ENCODE results near the gene ABCD3. TPM values are rescaled to one million over a fixed set of nuclear protein-coding genes. Genes with fewer than 3 reads are reported as not detected.

Gene ABCD3
- total and polyA plus RNA-seq, 2 of the 8 experiments (the other 6 are each of a cell fraction or from before 2014, with no cell fraction given): 6.6 to 29.4 TPM

DNA sequence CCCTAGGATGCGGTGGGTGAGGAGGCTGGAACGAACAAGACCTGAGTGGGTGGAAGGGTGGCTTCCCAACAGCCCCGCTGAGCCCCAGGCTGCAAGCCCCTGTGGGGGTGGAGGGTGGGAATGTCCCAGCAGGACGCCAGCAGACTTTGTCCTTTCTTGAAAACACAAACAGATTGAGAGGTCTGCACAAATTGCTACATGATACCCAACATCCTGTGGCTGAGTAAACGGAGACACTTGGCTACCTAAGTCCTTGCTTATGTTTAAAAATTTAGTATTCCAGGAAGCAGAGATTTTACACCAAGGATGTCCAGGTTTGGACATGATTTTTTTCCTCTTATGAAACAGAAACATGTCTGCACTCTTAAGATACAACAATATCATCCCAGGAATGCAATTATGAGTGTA lies 135.1 kb downstream of the ABCD3 start:
- 0 out of 7 replicates have a peak, but pooled peaks cover 0 to 2% (median 0%) of the 10 kb centered on the region in 4 experiments for H3K27me3 ChIP-seq (replicated peaks in 1 of 4; ENCODE audit: control insufficient read depth in 3 of 4, extremely low read depth in 1 of 4, insufficient read depth in 3 of 4, low read length in 3 of 4)
- H3K4me1 ChIP-seq (replicated peaks in 1 of 4; ENCODE audit: control insufficient read depth in 3 of 4, insufficient read depth in 4 of 4, low read length in 3 of 4): peaks cover 11 to 21% (median 13%) of the 10 kb centered on the region in 4 experiments
- no peaks in the 10 kb centered on the region for H3K23me2 ChIP-seq (ENCODE audit: low read depth, low read length)
- no peak overlapping the region for H4K91ac ChIP-seq (replicated peaks; ENCODE audit: insufficient read length, low read length)
- H4K5ac ChIP-seq (ENCODE audit: insufficient read length, low read depth, low read length): no peak overlapping the region
- H3K9me3 ChIP-seq (ENCODE audit: insufficient read depth in 2 of 2, low read depth in 1 of 2, low read length in 1 of 2): no peaks in the 10 kb centered on the region
- no peak overlapping the region for H2AK5ac ChIP-seq (ENCODE audit: low read depth, low read length)
- no peaks in the 10 kb centered on the region for H3K79me2 ChIP-seq (ENCODE audit: control insufficient read depth in 1 of 2, insufficient read depth in 2 of 2, low read length in 2 of 2)
- no peak overlapping the region for H3K18ac ChIP-seq (ENCODE audit: extremely low read depth, low read length)
- H3K4me3 ChIP-seq (ENCODE audit: extremely low read depth in 1 of 4, insufficient read depth in 2 of 4, low read depth in 3 of 4, low read length in 4 of 4): no peak overlapping the region
- no peak overlapping the region for H3K4ac ChIP-seq (replicated peaks; ENCODE audit: insufficient read length, low read depth, low read length)
- 62% methylated on average over 5 of the region's 5 CpGs; no CpG with 5 or more reads in 1 of the 2 experiments for WGBS, 2 experiments (ENCODE audit: extremely low coverage in 1 of 2, insufficient coverage in 1 of 2, insufficient read length in 1 of 2, insufficient replicate concordance in 2 of 2, low coverage in 1 of 2, low lambda C conversion rate in 2 of 2, missing lambda C conversion rate in 1 of 2)
- H3K23ac ChIP-seq (ENCODE audit: insufficient read length): no peak overlapping the region
- TF ChIP-seq POLR2AphosphoS5 (IDR thresholded peaks at IDR 0.05; ENCODE audit: low read depth, low read length) (no peak), CREB1 (IDR thresholded peaks at IDR 0.05) (no peak), TAF7 (optimal IDR thresholded peaks at IDR 0.05; ENCODE audit: borderline replicate concordance, low read depth, low read length) (no peak), RFX5 (IDR thresholded peaks at IDR 0.05; ENCODE audit: borderline replicate concordance, low read depth, low read length) (no peak), TBP (IDR thresholded peaks at IDR 0.05; ENCODE audit: low read depth, low read length) (no peak), RNF2 (IDR thresholded peaks at IDR 0.05; ENCODE audit: borderline replicate concordance, low read depth, low read length, missing control alignments, poor library complexity, severe bottlenecking) (no peak), GTF2F1 (IDR thresholded peaks at IDR 0.05; ENCODE audit: borderline replicate concordance, low read depth, low read length) (no peak), KDM4A (IDR thresholded peaks at IDR 0.05; ENCODE audit: low read depth, low read length, severe bottlenecking) (no peak)
- no peak overlapping the region for H3K56ac ChIP-seq (replicated peaks; ENCODE audit: insufficient read length, low read depth, low read length)
- no peak overlapping the region for H2BK20ac ChIP-seq (ENCODE audit: low read length)
- no peak overlapping the region for H3K27ac ChIP-seq (ENCODE audit: low read depth, low read length)
- H2BK5ac ChIP-seq (ENCODE audit: low read depth, low read length): no peak overlapping the region
- no peak for FAIRE-seq
- CTCF ChIA-PET (ENCODE audit: partially characterized antibody): interaction anchor here (1.0 kb wide), 1 partner anchor 24 kb away, joined by 4 read pairs; no protein-coding TSS in a partner anchor
- no peak overlapping the region for H3K14ac ChIP-seq (ENCODE audit: insufficient read length)
- H3K36me3 ChIP-seq (ENCODE audit: control insufficient read depth in 2 of 4, insufficient read depth in 4 of 4, low read length in 3 of 4): no peaks in the 10 kb centered on the region
- H2AFZ ChIP-seq (ENCODE audit: low read length): no peak overlapping the region
- no peak for DNase-seq (ENCODE audit: low read depth in 1 of 2, low spot score in 2 of 2)
- H2BK12ac ChIP-seq (ENCODE audit: low read depth, low read length): no peak overlapping the region
- no peaks in the 10 kb centered on the region for H4K20me1 ChIP-seq (replicated peaks in 1 of 2; ENCODE audit: control insufficient read depth in 1 of 2, insufficient read depth in 2 of 2, low read length in 2 of 2)
- no peaks in the 10 kb centered on the region for H3K79me1 ChIP-seq (ENCODE audit: low read depth, low read length)
- H3K4me2 ChIP-seq (ENCODE audit: insufficient read depth in 1 of 2, low read depth in 2 of 2, low read length in 2 of 2): peak overlapping the region; percentile 20 to 33; a peak in 2 of 4 replicates
- no peak overlapping the region for H4K8ac ChIP-seq (ENCODE audit: extremely low read depth, insufficient read depth, low read length)
- no peak overlapping the region for H2BK15ac ChIP-seq (ENCODE audit: low read length)
- POLR2A ChIA-PET (ENCODE audit: partially characterized antibody): interaction anchor here (1.0 kb wide), 1 partner anchor 10 kb away, joined by 3 read pairs; no protein-coding TSS in a partner anchor
- no peak overlapping the region for H2BK120ac ChIP-seq (replicated peaks; ENCODE audit: low read depth, low read length)
- H3K9ac ChIP-seq (replicated peaks in 1 of 4; ENCODE audit: extremely low read depth in 1 of 4, low read depth in 3 of 4, low read length in 3 of 4): no peak overlapping the region; a peak in 1 of 7 replicates
